GM23248 (cell line): ENCODE data around the gene NPAS2.

Experiments
- EZH2 ChIP-seq: fragments of 200-600 bp; sonication (generic); IDR thresholded peaks from 2 replicates; pipeline ENCODE4 v1.6.1; 2018; ENCODE audit warnings: antibody characterized with exemption, mild to moderate bottlenecking; ENCODE audit not compliant: insufficient read depth, poor library complexity, severe bottlenecking
- EZH2phosphoT487 ChIP-seq: fragments of 200-600 bp; sonication (generic); IDR thresholded peaks from 2 replicates; pipeline ENCODE4 v1.6.1; 2018; ENCODE audit warnings: antibody characterized with exemption, moderate library complexity, mild to moderate bottlenecking, low read depth; ENCODE audit not compliant: insufficient read depth

- TF ChIP-seq EZH2 (no peak), EZH2phosphoT487 (no peak)
Measured at GRCh38 chr2:101036562-101036961, 216.6 kb downstream of the NPAS2 start.
